SU-DHL-6 (cell line): ENCODE measurements around the gene SIRPB1.

Experiments
- CTCF ChIP-seq: fragments of 200-600 bp; sonication (generic); IDR thresholded peaks from one replicate; pipeline ENCODE4 v1.5.1; 2017; ENCODE audit warnings: antibody characterized with exemption, mild to moderate bottlenecking, low read length, moderate library complexity; ENCODE audit not compliant: insufficient read depth, poor library complexity, severe bottlenecking
- EZH2phosphoT487 ChIP-seq: fragments of 200-600 bp; sonication (generic), shearing (Covaris generic); conservative IDR thresholded peaks from 2 replicates; pipeline ENCODE4 v1.6.1; 2018; ENCODE audit warnings: mild to moderate bottlenecking, antibody characterized with exemption, low read length, moderate library complexity, mixed read lengths

- no peak for TF ChIP-seq CTCF
- TF ChIP-seq EZH2phosphoT487 = no peak
Measured at GRCh38 chr20:1652104-1652503, 32.3 kb upstream of the SIRPB1 start.
